Measurements from ENCODE around the gene TMTC4.
"Not testable (repeated sequence)": the region's sequence is repeated elsewhere in the genome, so short reads cannot be mapped to it uniquely, and the experiment has no call there.

The TMTC4 gene

GRCh38 chr13:100594255-100594654 is 80.3 kb downstream of the TMTC4 start:
- Histone ChIP-seq H3K4me2 (no peak overlapping the region), H3K4me1 (peaks cover 0 to 2% (median under 1%) of the 10 kb centered on the region in 10 experiments; a peak in 8 of 20 replicates), H3K4me3 (no peak overlapping the region), H3K36me3 (no peaks in the 10 kb centered on the region), H3K27ac (no peak overlapping the region), H3K9ac (no peak overlapping the region), H3K27me3 (no peaks in the 10 kb centered on the region), H4K20me1 (no peaks in the 10 kb centered on the region), H3K9me3 (replicated peaks in 1 of 11) (peaks cover 0 to 7% (median 0%) of the 10 kb centered on the region in 11 experiments; a peak in 4 of 22 replicates)
- TF ChIP-seq Cebpa-rat (IDR thresholded peaks at IDR 0.05): no peak

DNA sequence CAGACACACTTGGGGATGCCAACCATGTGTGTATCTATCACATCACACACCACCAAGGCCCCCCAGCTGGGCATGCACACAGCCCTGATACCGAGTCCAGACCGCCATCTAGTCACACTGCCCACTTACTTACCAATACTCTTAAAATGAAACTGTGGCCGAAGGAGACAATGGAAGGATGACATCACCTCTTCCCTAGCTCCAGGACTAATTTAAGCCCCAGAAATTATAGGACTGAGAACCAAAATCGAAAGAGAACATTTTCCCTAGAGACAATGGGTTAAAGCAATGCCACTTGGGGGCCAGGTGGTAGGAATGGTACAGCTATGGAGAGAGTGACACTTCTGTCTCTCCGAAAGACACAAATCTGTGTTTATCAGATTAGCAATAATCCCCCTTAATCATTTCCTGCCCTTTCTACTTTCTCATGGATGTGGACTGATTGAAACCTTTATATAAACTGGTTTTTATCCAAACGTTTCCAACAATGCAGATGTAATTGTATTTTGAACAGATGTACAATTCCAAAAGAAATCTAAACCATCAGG is 85.3 kb downstream of the TMTC4 start:
- Histone ChIP-seq H3K4me2 (peak overlapping the region; percentile 68 to 92 (median 86); a peak in 21 of 22 replicates), H3K9ac (no peak overlapping the region), H4K20me1 (no peaks in the 10 kb centered on the region), H3K9me3 (replicated peaks in 1 of 11) (peaks cover 0 to 7% (median 0%) of the 10 kb centered on the region in 11 experiments; a peak in 2 of 22 replicates), H3K4me1 (peaks cover 15 to 34% (median 21%) of the 10 kb centered on the region in 10 experiments; a peak in 18 of 20 replicates), H3K27me3 (peaks cover 0 to 9% (median 4%) of the 10 kb centered on the region in 11 experiments; a peak in 6 of 22 replicates), H3K4me3 (peak overlapping the region in 4 of 10 experiments; percentile 59 to 68 (median 62); a peak in 6 of 20 replicates), H3K36me3 (no peaks in the 10 kb centered on the region), H3K27ac (no peak overlapping the region; a peak in 1 of 22 replicates)
- TF ChIP-seq Cebpa-rat (IDR thresholded peaks at IDR 0.05): no peak

DNA sequence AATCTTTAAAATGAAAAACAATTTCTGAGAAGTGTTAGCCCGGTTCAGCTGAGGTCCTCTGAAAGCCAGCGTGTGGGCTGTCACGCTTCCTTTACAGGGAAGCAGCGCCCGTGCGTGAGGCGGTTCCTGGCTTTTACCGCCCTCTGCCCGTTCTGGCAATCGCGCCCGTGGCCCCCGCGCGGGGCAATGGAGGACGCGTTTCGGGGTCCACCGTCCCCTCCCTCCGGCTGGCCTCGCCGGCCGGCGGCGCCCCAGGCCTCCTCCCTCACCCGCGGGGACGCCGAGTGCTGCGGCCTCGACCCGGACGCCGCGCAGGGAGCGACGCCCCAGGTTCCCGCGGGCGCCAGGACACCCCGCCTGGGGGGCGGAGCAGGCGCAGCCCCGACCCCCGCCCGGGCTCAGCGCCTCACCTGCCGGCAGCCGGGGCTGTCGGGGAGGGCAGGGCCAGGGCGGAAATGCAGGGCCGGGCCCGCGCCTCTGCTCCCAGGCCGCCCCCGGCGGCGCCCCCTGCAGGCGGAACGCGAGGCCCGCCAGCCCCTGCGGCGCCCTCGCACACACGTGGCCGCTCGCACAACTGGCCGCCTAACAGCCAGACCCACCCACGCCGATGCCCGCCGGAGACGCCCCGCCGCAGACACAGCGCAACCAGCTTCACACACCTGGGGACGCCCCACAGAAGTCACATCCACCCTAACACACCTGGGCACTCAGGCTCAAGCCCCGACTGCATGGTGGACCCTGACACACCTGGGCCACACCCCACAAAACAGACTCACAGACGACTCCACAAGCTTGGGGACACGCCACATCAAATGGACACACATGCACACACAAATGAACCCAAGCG is 86.0 kb downstream of the TMTC4 start, which contains the start of gene GGACT:
Gene GGACT, minus strand, starts transcription at position 459 of the 847 bp plus-strand sequence. CDS start 56,198 bp downstream, outside the sequence.
- peaks cover 0 to 11% (median 6%) of the 10 kb centered on the region in 11 experiments; a peak in 7 of 22 replicates for H3K9me3 ChIP-seq (replicated peaks in 1 of 11)
- H3K27ac ChIP-seq: peak within 1 kb of the TSS; percentile 46 to 77 (median 65); a peak in 21 of 22 replicates
- peak within 1 kb of the TSS; percentile 47 to 74 (median 64) for H3K4me3 ChIP-seq
- H3K9ac ChIP-seq: peak within 1 kb of the TSS; percentile 48 to 82 (median 77)
- H3K4me2 ChIP-seq: peak within 1 kb of the TSS; percentile 68 to 92 (median 86)
- no peak for TF ChIP-seq Cebpa-rat (IDR thresholded peaks at IDR 0.05)
- H3K4me1 ChIP-seq: peaks cover 15 to 36% (median 21%) of the 10 kb centered on the region in 10 experiments; a peak in 18 of 20 replicates
- no peaks in the 10 kb centered on the region for H4K20me1 ChIP-seq
- peaks cover 0 to 9% (median 4%) of the 10 kb centered on the region in 11 experiments; a peak in 6 of 22 replicates for H3K27me3 ChIP-seq
- H3K36me3 ChIP-seq: no peaks in the 10 kb centered on the region

DNA sequence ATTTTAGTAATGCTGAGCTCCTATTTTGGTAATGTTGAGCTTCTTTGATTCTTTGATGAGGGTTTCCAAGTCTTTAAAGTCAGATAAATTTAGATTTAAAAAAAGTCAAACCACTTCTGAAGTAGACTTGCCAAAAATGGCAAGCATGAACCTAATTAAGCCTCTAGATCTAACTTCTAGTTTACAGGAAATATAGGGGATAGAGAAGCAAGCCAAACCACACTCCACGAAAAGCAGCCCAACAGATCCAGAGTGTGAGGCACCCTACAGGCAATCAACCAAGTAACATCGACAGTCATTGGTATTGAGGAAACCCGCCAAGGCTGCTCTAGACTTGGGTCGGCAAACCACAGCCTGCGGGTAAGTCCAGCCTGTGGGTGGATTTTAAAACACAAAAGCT is 89.7 kb downstream of the TMTC4 start:
- Histone ChIP-seq H3K36me3 (0 out of 22 replicates have a peak, but pooled peaks cover 0 to 4% (median 0%) of the 10 kb centered on the region in 11 experiments), H3K27me3 (peaks cover 0 to 9% (median 4%) of the 10 kb centered on the region in 11 experiments; a peak in 6 of 22 replicates), H3K4me2 (peak overlapping the region in 8 of 11 experiments; percentile 11 to 55 (median 44); a peak in 15 of 22 replicates), H3K27ac (no peak overlapping the region), H3K9me3 (replicated peaks in 1 of 11) (peaks cover 24 to 39% (median 34%) of the 10 kb centered on the region in 11 experiments), H3K4me1 (peaks cover 15 to 46% (median 21%) of the 10 kb centered on the region in 10 experiments; a peak in 18 of 20 replicates), H4K20me1 (no peaks in the 10 kb centered on the region), H3K9ac (no peak overlapping the region), H3K4me3 (no peak overlapping the region)
- no peak for TF ChIP-seq Cebpa-rat (IDR thresholded peaks at IDR 0.05)

GRCh38 chr13:100581504-100581903 is 93.1 kb downstream of the TMTC4 start:
- peaks cover 34 to 47% (median 42%) of the 10 kb centered on the region in 11 experiments for H3K9me3 ChIP-seq (replicated peaks in 1 of 11)
- no peaks in the 10 kb centered on the region for H3K27me3 ChIP-seq
- H3K4me1 ChIP-seq: peaks cover 0 to 28% (median 8%) of the 10 kb centered on the region in 10 experiments; a peak in 12 of 20 replicates
- H3K9ac ChIP-seq: no peak overlapping the region
- no peak for TF ChIP-seq Cebpa-rat (IDR thresholded peaks at IDR 0.05)
- no peaks in the 10 kb centered on the region for H4K20me1 ChIP-seq
- no peak overlapping the region for H3K27ac ChIP-seq
- 0 out of 22 replicates have a peak, but pooled peaks cover 0 to 4% (median 0%) of the 10 kb centered on the region in 11 experiments for H3K36me3 ChIP-seq
- no peak overlapping the region for H3K4me3 ChIP-seq
- no peak overlapping the region for H3K4me2 ChIP-seq

- no peaks in the 10 kb centered on the region for H3K27me3 ChIP-seq
- H3K4me2 ChIP-seq: no peak overlapping the region
- peaks cover 0 to 28% (median 8%) of the 10 kb centered on the region in 10 experiments; a peak in 12 of 20 replicates for H3K4me1 ChIP-seq
- H3K9ac ChIP-seq: no peak overlapping the region
- H3K4me3 ChIP-seq: no peak overlapping the region
- peaks cover 34 to 47% (median 42%) of the 10 kb centered on the region in 11 experiments for H3K9me3 ChIP-seq (replicated peaks in 1 of 11)
- H3K36me3 ChIP-seq: 0 out of 22 replicates have a peak, but pooled peaks cover 0 to 4% (median 0%) of the 10 kb centered on the region in 11 experiments
- H3K27ac ChIP-seq: no peak overlapping the region
- TF ChIP-seq Cebpa-rat (IDR thresholded peaks at IDR 0.05): no peak
- no peaks in the 10 kb centered on the region for H4K20me1 ChIP-seq
These were observed 93.6 kb downstream of the TMTC4 start for GRCh38 chr13:100581030-100581429.

- no peak overlapping the region for H3K9ac ChIP-seq
- H3K4me2 ChIP-seq: no peak overlapping the region
- peaks cover 0 to 20% (median 4%) of the 10 kb centered on the region in 10 experiments; a peak in 12 of 20 replicates for H3K4me1 ChIP-seq
These were observed 94.5 kb downstream of the TMTC4 start for GRCh38 chr13:100580045-100580444.

DNA sequence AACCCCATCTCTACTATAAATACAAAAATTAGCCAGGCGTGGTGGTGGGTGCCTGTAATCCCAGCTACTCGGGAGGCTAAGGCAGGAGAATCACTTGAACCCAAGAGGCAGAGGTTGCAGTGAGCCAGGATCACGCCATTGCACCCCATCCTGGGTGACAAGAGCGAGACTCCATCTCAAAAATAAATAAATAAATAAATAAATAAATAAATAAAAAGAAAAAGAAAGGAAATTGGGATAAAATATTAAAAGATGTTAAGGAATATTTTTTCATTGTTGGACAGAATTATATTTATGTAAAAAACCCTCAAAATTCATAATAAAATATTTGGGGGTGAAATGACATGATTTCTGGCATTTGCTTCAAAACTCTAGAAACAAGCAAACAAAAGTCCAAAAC is 97.4 kb downstream of the TMTC4 start:
- H3K4me3 ChIP-seq: not testable (repeated sequence)

More at GRCh38 chr13:100580045-100580444, 94.5 kb downstream of the TMTC4 start:
- Histone ChIP-seq H3K27ac (no peak overlapping the region), H3K4me3 (no peak overlapping the region), H3K27me3 (no peaks in the 10 kb centered on the region), H3K9me3 (replicated peaks in 1 of 11) (peaks cover 34 to 47% (median 42%) of the 10 kb centered on the region in 11 experiments), H4K20me1 (no peaks in the 10 kb centered on the region), H3K36me3 (0 out of 22 replicates have a peak, but pooled peaks cover 0 to 4% (median 0%) of the 10 kb centered on the region in 11 experiments)
- TF ChIP-seq Cebpa-rat (IDR thresholded peaks at IDR 0.05): no peak

More for the DNA sequence above, 97.4 kb downstream of the TMTC4 start:
- not testable (repeated sequence) for H3K27ac ChIP-seq, H3K4me2 ChIP-seq, H4K20me1 ChIP-seq, H3K9ac ChIP-seq, H3K4me1 ChIP-seq, H3K27me3 ChIP-seq, H3K36me3 ChIP-seq
- H3K9me3 ChIP-seq (replicated peaks in 1 of 11): peaks cover 29 to 36% (median 34%) of the 10 kb centered on the region in 11 experiments
